ENCODE measurements around the gene PTOV1. TPM values are rescaled to one million over a fixed set of nuclear protein-coding genes. Genes with fewer than 3 reads are reported as not detected.

PTOV1 gene
- total and polyA plus RNA-seq, 10 of the 15 experiments (the other 5 are each of a cell fraction or from before 2014, with no cell fraction given), result 3.2 to 83.5 (median 22.3) TPM

GRCh38 chr19:49877020-49877878 lies 26.3 kb downstream of the PTOV1 start, which contains the start of the genes AKT1S1 and TBC1D17 (continued):
- TF ChIP-seq REST (IDR thresholded peaks at IDR 0.05; ENCODE audit: low read depth, low read length) (no peak), RELA (IDR thresholded peaks at IDR 0.05; ENCODE audit: borderline replicate concordance, partially characterized antibody) (peak; percentile 78), CHD4 (IDR thresholded peaks at IDR 0.05) (no peak), RB1 (IDR thresholded peaks at IDR 0.05; ENCODE audit: borderline replicate concordance) (peak; percentile 27; the same call in 1 of the 2 replicates), NRF1 (conservative IDR thresholded peaks at IDR 0.05; ENCODE audit: low read depth, low read length) (peak; percentile 76), ZBTB11 (CRISPR knock-in tag; IDR thresholded peaks at IDR 0.05) (no peak), CREM (IDR thresholded peaks at IDR 0.05; ENCODE audit: low read depth) (peak; percentile 96), MYB (IDR thresholded peaks at IDR 0.05; ENCODE audit: borderline replicate concordance, low read depth, low read length) (no peak)

Measured in GM12878 (cell line).